Activated T-cell treated with anti-CD3 and anti-CD28 coated beads, Interleukin-2, amount 50 U/mL, for 72 hours (primary cell): Measurements from ENCODE around the gene INPP4A. TPM values are rescaled to one million over a fixed set of nuclear protein-coding genes. Genes with fewer than 3 reads are reported as not detected.

Experiments
- ATAC-seq, 2 donors: fragments of 150-1000 bp; cut with Tn5 transposase; replicated peaks in 1 of 2; 2 replicates each; pipeline ENCODE4 v1.10.0; 2021; ENCODE audit warnings: moderate library complexity in 2 of 2, mild to moderate bottlenecking in 1 of 2
- DNase-seq, 2 donors: peaks; one replicate each; pipeline ENCODE4 v3.0.0; 2021 to 2022; ENCODE audit warnings: mixed read lengths in 1 of 2
- H3K27ac Mint-ChIP-seq: one replicate; pipeline ENCODE4 v1.8.0; 2022; ENCODE audit warnings: mild to moderate bottlenecking, moderate library complexity, mixed read lengths
- H3K27me3 Mint-ChIP-seq: one replicate; pipeline ENCODE4 v1.8.0; 2022; ENCODE audit warnings: low read depth, mixed read lengths
- H3K36me3 Mint-ChIP-seq, 2 donors: one replicate each; pipeline ENCODE4 v1.8.0; 2022; ENCODE audit warnings: mixed read lengths in 2 of 2, mild to moderate bottlenecking in 1 of 2; ENCODE audit not compliant: insufficient read depth in 2 of 2
- H3K4me1 Mint-ChIP-seq: one replicate; pipeline ENCODE4 v1.8.0; 2022; ENCODE audit warnings: low read depth, mixed read lengths
- H3K4me3 Mint-ChIP-seq, 2 donors: one replicate each; pipeline ENCODE4 v1.8.0; 2022; ENCODE audit warnings: mild to moderate bottlenecking in 2 of 2, mixed read lengths in 2 of 2, moderate library complexity in 2 of 2
- H3K9me3 Mint-ChIP-seq, 2 donors: one replicate each; pipeline ENCODE4 v1.8.0; 2022; ENCODE audit warnings: mixed read lengths in 2 of 2
- total RNA-seq, 2 donors: library from RNA; stranded (reverse); gene quantifications; one replicate each; pipeline ENCODE4 v1.2.3, GENCODE V29; 2022

INPP4A gene
- total RNA-seq, 2 donors from 2014 or later, result 51.6 to 55.1 TPM

GRCh38 chr2:98512699-98513098 is 68.0 kb downstream of the INPP4A start:
- DNase-seq, result no peak
- no peak overlapping the region for H3K4me3 Mint-ChIP-seq
- H3K36me3 Mint-ChIP-seq, result no peaks in the 10 kb centered on the region
- no peaks in the 10 kb centered on the region for H3K27me3 Mint-ChIP-seq
- H3K9me3 Mint-ChIP-seq, result no peaks in the 10 kb centered on the region
- no peak for ATAC-seq
- H3K27ac Mint-ChIP-seq, result no peak overlapping the region
- peaks cover 92% of the 10 kb centered on the region for H3K4me1 Mint-ChIP-seq

DNA sequence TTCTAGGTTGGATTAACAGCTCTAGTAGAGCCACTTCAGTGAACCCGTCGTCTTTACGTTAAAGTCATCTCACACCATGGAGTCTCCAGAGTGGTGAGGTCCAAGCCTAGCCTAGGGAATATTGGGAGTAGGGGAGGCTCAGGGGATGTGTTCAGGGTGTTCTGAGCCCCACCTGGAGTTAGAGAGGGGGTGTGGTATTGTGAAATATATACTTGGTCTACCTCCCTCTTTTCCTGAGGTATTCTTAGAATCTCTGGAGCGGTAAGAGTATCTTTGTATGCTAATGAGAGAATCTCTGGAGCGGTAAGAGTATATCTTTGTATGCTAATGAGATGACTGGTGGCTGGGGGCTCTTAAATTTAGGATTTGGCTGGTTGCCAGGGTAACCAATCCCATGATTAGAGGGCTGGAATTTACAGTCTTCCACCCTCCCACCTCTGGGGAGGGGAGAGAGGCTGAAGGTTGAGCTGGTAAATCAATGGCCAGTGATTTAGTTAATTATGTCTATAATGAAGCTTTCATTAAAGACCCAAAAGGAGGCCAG is 69.5 kb downstream of the INPP4A start:
- peaks cover 92% of the 10 kb centered on the region for H3K4me1 Mint-ChIP-seq
- H3K4me3 Mint-ChIP-seq, result no peak overlapping the region
- no peaks in the 10 kb centered on the region for H3K36me3 Mint-ChIP-seq
- H3K9me3 Mint-ChIP-seq, result no peaks in the 10 kb centered on the region
- no peaks in the 10 kb centered on the region for H3K27me3 Mint-ChIP-seq
- no peak overlapping the region for H3K27ac Mint-ChIP-seq
- no peak for ATAC-seq
- no peak for DNase-seq

- peaks cover 87% of the 10 kb centered on the region for H3K4me1 Mint-ChIP-seq
- DNase-seq (no peak), ATAC-seq (peak in 1 of 2 donors; percentile 7)
- H3K27me3 Mint-ChIP-seq, result no peaks in the 10 kb centered on the region
- H3K27ac Mint-ChIP-seq, result peak overlapping the region; percentile 70
- H3K4me3 Mint-ChIP-seq, result peak overlapping the region in 1 of 2 donors; percentile 53
- no peaks in the 10 kb centered on the region for H3K36me3 Mint-ChIP-seq
- H3K9me3 Mint-ChIP-seq, result no peaks in the 10 kb centered on the region
Measured at GRCh38 chr2:98514879-98515249, 70.2 kb downstream of the INPP4A start.

GRCh38 chr2:98515250-98515991 is 70.8 kb downstream of the INPP4A start:
- Mint-ChIP-seq H3K36me3 (no peaks in the 10 kb centered on the region), H3K9me3 (no peaks in the 10 kb centered on the region), H3K4me1 (peaks cover 83% of the 10 kb centered on the region), H3K27me3 (no peaks in the 10 kb centered on the region), H3K4me3 (peak overlapping the region in 1 of 2 donors; percentile 53), H3K27ac (peak overlapping the region; percentile 70)
- DNase-seq (no peak), ATAC-seq (peak; percentile 72)

GRCh38 chr2:98516571-98516970 is 71.9 kb downstream of the INPP4A start:
- Mint-ChIP-seq H3K9me3 (no peaks in the 10 kb centered on the region), H3K27ac (no peak overlapping the region), H3K4me1 (peaks cover 75% of the 10 kb centered on the region), H3K4me3 (no peak overlapping the region), H3K36me3 (no peaks in the 10 kb centered on the region), H3K27me3 (no peaks in the 10 kb centered on the region)
- no peak for DNase-seq
- ATAC-seq, result no peak

DNA sequence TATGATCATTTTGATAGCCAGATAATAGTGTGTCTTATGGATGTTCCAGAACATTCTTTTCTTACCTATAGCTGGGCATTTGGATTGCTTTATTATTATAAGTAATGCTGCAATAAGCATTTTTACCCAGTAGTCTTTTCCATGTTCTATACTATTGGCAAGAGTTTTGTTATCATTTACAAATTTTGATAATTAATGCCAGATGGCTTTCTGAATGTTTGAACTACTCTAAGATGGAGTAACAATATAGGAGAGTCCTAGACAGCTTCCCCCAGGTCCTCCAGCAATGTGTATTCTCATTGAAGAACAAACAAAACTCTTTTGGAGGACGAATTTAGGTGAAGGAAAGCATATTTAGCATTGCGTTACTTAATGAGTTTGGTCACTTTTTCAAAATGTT is 73.0 kb downstream of the INPP4A start:
- Mint-ChIP-seq H3K9me3 (no peaks in the 10 kb centered on the region), H3K4me1 (peaks cover 65% of the 10 kb centered on the region), H3K36me3 (no peaks in the 10 kb centered on the region), H3K27ac (no peak overlapping the region), H3K27me3 (no peaks in the 10 kb centered on the region), H3K4me3 (no peak overlapping the region)
- DNase-seq, result no peak
- no peak for ATAC-seq

DNA sequence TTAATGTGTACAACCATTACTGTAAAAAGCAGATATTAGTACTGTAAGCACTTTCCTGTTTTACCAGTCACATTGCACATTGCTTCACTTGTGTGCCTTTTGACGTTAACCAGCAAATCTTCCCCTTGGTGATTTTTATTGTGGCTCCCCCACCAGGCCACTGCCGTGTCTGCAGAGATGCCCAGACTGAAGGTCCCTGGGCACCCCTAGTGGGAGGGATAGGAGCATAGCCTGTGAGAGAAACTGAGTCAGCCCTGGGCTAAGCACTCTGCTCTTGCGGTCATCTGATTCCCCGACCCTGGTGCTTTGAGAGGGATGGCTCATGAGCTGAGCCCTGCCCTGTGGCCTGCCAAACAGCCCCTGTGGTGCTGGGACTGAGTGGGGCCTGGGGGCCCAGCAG is 73.4 kb downstream of the INPP4A start:
- ATAC-seq, result peak; percentile 76 to 81
- H3K27ac Mint-ChIP-seq, result no peak overlapping the region
- H3K9me3 Mint-ChIP-seq, result no peaks in the 10 kb centered on the region
- peak; percentile 52 to 64 for DNase-seq
- peaks cover 0 to 2% of the 10 kb centered on the region in 2 donors for H3K36me3 Mint-ChIP-seq
- H3K4me3 Mint-ChIP-seq, result no peak overlapping the region
- no peaks in the 10 kb centered on the region for H3K27me3 Mint-ChIP-seq
- H3K4me1 Mint-ChIP-seq, result peaks cover 63% of the 10 kb centered on the region

DNA sequence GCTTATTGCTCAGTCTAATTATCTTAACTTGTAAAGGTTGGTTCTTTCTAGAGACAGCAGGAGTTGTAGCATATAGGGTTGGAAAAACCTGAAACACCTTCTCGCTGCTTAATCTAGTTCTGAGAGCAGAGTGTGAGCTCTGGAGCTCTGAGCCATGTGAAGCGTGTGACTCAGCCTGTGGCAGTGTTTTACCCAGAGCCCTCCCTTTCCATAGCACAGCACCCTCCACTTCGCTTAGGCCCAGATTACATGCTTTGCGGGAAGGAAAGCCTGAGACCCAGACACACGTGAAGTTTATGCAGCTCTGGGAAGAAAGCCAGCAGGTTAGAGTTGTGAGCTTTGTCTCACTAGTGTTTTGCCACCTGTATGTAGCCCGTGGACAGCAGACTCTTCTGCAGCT is 74.5 kb downstream of the INPP4A start:
- ATAC-seq (no peak), DNase-seq (no peak)
- Mint-ChIP-seq H3K9me3 (no peaks in the 10 kb centered on the region), H3K27ac (peak overlapping the region; percentile 51), H3K4me1 (peaks cover 52% of the 10 kb centered on the region), H3K27me3 (no peaks in the 10 kb centered on the region), H3K36me3 (peaks cover 0 to 2% of the 10 kb centered on the region in 2 donors), H3K4me3 (no peak overlapping the region)

- no peak overlapping the region for H3K27ac Mint-ChIP-seq
- H3K4me3 Mint-ChIP-seq, result no peak overlapping the region
- no peaks in the 10 kb centered on the region for H3K27me3 Mint-ChIP-seq
- DNase-seq, result no peak
- peaks cover 0 to 2% of the 10 kb centered on the region in 2 donors for H3K36me3 Mint-ChIP-seq
- ATAC-seq, result no peak
- peaks cover 45% of the 10 kb centered on the region for H3K4me1 Mint-ChIP-seq
- no peaks in the 10 kb centered on the region for H3K9me3 Mint-ChIP-seq
Measured at GRCh38 chr2:98519851-98520250, 75.2 kb downstream of the INPP4A start.

GRCh38 chr2:98520806-98521205 is 76.1 kb downstream of the INPP4A start:
- Mint-ChIP-seq H3K36me3 (peaks cover 0 to 3% of the 10 kb centered on the region in 2 donors), H3K4me1 (peaks cover 36% of the 10 kb centered on the region), H3K4me3 (no peak overlapping the region), H3K9me3 (no peaks in the 10 kb centered on the region), H3K27me3 (no peaks in the 10 kb centered on the region), H3K27ac (no peak overlapping the region)
- DNase-seq (no peak), ATAC-seq (no peak)

DNA sequence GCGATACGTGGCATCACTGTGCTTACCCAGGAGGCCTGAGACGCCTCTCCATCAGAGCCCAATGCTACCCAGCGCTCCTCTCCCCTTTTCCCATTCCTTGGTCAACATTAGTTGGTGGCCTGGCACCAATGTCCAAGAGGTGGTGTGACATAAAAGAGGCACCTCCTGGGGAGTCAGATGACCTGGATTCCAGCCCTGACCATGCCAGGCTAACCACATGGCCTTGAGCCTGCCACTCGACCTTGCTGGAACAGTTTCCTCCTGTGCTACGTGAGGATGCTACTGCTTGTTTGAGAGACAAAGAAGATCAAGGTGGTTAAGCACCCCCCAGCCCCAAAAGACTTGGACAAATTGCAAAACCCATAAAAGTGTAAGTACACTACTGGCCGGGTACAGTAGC is 76.6 kb downstream of the INPP4A start:
- no peak for ATAC-seq
- no peak overlapping the region for H3K27ac Mint-ChIP-seq
- no peak overlapping the region for H3K4me3 Mint-ChIP-seq
- no peak for DNase-seq
- H3K9me3 Mint-ChIP-seq, result no peaks in the 10 kb centered on the region
- H3K4me1 Mint-ChIP-seq, result peaks cover 31% of the 10 kb centered on the region
- no peaks in the 10 kb centered on the region for H3K27me3 Mint-ChIP-seq
- peaks cover 0 to 5% of the 10 kb centered on the region in 2 donors for H3K36me3 Mint-ChIP-seq

GRCh38 chr2:98522854-98523253 is 78.2 kb downstream of the INPP4A start:
- no peaks in the 10 kb centered on the region for H3K27me3 Mint-ChIP-seq
- DNase-seq (no peak), ATAC-seq (no peak)
- H3K4me3 Mint-ChIP-seq, result no peak overlapping the region
- peaks cover 15% of the 10 kb centered on the region for H3K4me1 Mint-ChIP-seq
- H3K27ac Mint-ChIP-seq, result no peak overlapping the region
- peaks cover 0 to 11% of the 10 kb centered on the region in 2 donors for H3K36me3 Mint-ChIP-seq
- H3K9me3 Mint-ChIP-seq, result no peaks in the 10 kb centered on the region

- DNase-seq (no peak), ATAC-seq (no peak)
- Mint-ChIP-seq H3K36me3 (peaks cover 0 to 11% of the 10 kb centered on the region in 2 donors), H3K9me3 (no peaks in the 10 kb centered on the region), H3K27ac (no peak overlapping the region), H3K27me3 (no peaks in the 10 kb centered on the region), H3K4me1 (peaks cover 2% of the 10 kb centered on the region), H3K4me3 (no peak overlapping the region)
Measured at GRCh38 chr2:98524168-98524567, 79.5 kb downstream of the INPP4A start.

DNA sequence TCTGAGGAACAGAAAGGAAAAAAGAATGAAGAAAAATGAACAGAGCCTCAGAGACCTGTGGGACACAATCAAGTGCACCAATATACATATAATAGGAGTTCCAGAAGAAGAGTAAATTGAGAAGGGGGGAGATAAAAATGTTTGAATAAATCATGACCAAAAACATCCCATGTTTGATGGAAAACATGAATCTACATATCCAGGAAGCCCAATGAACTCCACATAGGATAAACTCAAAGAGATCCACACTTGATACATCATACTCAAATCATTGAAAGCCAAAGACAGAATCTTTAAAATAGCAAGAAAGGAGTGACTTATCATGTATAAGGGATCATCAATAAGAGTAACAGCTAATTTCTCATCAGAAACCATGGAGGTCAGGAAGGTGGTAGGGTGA is 83.7 kb downstream of the INPP4A start:
- H3K36me3 Mint-ChIP-seq, result peaks cover 0 to 9% of the 10 kb centered on the region in 2 donors
- no peaks in the 10 kb centered on the region for H3K4me1 Mint-ChIP-seq
- ATAC-seq, result no peak
- H3K27me3 Mint-ChIP-seq, result no peaks in the 10 kb centered on the region
- no peak for DNase-seq
- H3K4me3 Mint-ChIP-seq, result no peak overlapping the region
- no peaks in the 10 kb centered on the region for H3K9me3 Mint-ChIP-seq
- peak overlapping the region; percentile 85 for H3K27ac Mint-ChIP-seq
